SK-N-SH (cell line): ENCODE measurements around the gene EPHB2. TPM values are rescaled to one million over a fixed set of nuclear protein-coding genes. Genes with fewer than 3 reads are reported as not detected.

Source experiments
- CTCF ChIA-PET: fragments of 300-600, 350-600 bp; formaldehyde crosslinking; extraction: SDS; loops from one replicate; lab custom pipeline; 2021; lab: Yijun Ruan, JAX
- POLR2A ChIA-PET: fragments of 350-600 bp; sonication (Branson Sonifier 250); formaldehyde crosslinking; extraction: SDS; loops from one replicate; lab custom pipeline; 2020; ENCODE audit warnings: antibody characterized with exemption, inconsistent platforms; lab: Yijun Ruan, JAX
- DNase-seq: peaks from one replicate; pipeline ENCODE4 v3.0.0; 2012
- H2AFZ ChIP-seq: fragments of 200-600 bp; sonication (generic); 2 replicates; pipeline ENCODE4 v1.8.1; 2016; ENCODE audit warnings: antibody characterized with exemption, mild to moderate bottlenecking, low read depth
- H3F3A ChIP-seq: fragments of 200-600 bp; sonication (generic); replicated peaks from 2 replicates; pipeline ENCODE3; 2016; ENCODE audit warnings: antibody characterized with exemption, mild to moderate bottlenecking; ENCODE audit not compliant: insufficient read depth
- H3K27ac ChIP-seq, 2 experiments: fragments of 200-500 bp in 1 of 2; fragments of 200-600 bp in 1 of 2; sonication (Bioruptor generic) in 1 of 2; sonication (generic), shearing (Covaris generic) in 1 of 2; 2 replicates each; pipeline versions ENCODE4 v1.5.1 to v1.6.1; 2014 to 2016; ENCODE audit warnings: low read depth in 2 of 2, inconsistent platforms in 1 of 2, low read length in 1 of 2, mild to moderate bottlenecking in 1 of 2, mixed read lengths in 1 of 2
- H3K27me3 ChIP-seq: fragments of 200-600 bp; sonication (generic), shearing (Covaris generic); 2 replicates; pipeline ENCODE4 v1.6.1; 2016; ENCODE audit warnings: mixed run types; ENCODE audit not compliant: insufficient read depth
- H3K36me3 ChIP-seq, 2 experiments: fragments of 200-500 bp in 1 of 2; fragments of 200-600 bp in 1 of 2; sonication (Bioruptor generic) in 1 of 2; sonication (generic) in 1 of 2; replicated peaks in 1 of 2; 2 replicates each; pipeline versions ENCODE3 to v1.5.1; 2014 to 2016; ENCODE audit warnings: low read length in 1 of 2, mild to moderate bottlenecking in 1 of 2; ENCODE audit not compliant: insufficient read depth in 2 of 2, control insufficient read depth in 1 of 2
- H3K4me1 ChIP-seq, 2 experiments: fragments of 200-500 bp in 1 of 2; fragments of 200-600 bp in 1 of 2; sonication (Bioruptor generic) in 1 of 2; sonication (generic), shearing (Covaris generic) in 1 of 2; 2 replicates each; pipeline versions ENCODE4 v1.5.1 to v1.6.1; 2014 to 2016; ENCODE audit warnings: low read depth in 1 of 2, low read length in 1 of 2, mixed run types in 1 of 2; ENCODE audit not compliant: insufficient read depth in 2 of 2, control insufficient read depth in 1 of 2
- H3K4me2 ChIP-seq: fragments of 200-600 bp; sonication (generic), shearing (Covaris generic); 2 replicates; pipeline ENCODE4 v1.6.1; 2017; ENCODE audit warnings: mixed run types
- H3K4me3 ChIP-seq, 2 experiments: fragments of 200-500 bp in 1 of 2; fragments of 200-600 bp in 1 of 2; sonication (Bioruptor generic) in 1 of 2; sonication (generic), shearing (Covaris generic) in 1 of 2; 2 replicates each; pipeline versions ENCODE4 v1.5.1 to v1.8.1; 2014 to 2016; ENCODE audit warnings: low read depth in 2 of 2, inconsistent platforms in 1 of 2, low read length in 1 of 2, mild to moderate bottlenecking in 1 of 2, mixed read lengths in 1 of 2, moderate library complexity in 1 of 2
- H3K79me2 ChIP-seq: fragments of 200-600 bp; sonication (generic); 2 replicates; pipeline ENCODE4 v1.8.1; 2017; ENCODE audit warnings: mild to moderate bottlenecking; ENCODE audit not compliant: insufficient read depth
- H3K9ac ChIP-seq: fragments of 200-600 bp; sonication (generic); 2 replicates; pipeline ENCODE4 v1.6.1; 2017; ENCODE audit warnings: mixed run types
- H3K9me2 ChIP-seq: fragments of 200-600 bp; sonication (generic); 2 replicates; pipeline ENCODE4 v1.6.1; 2017; ENCODE audit warnings: mixed run types
- H3K9me3 ChIP-seq: fragments of 200-600 bp; sonication (generic); 2 replicates; pipeline ENCODE4 v1.6.1; 2017; ENCODE audit warnings: mixed run types, mild to moderate bottlenecking, moderate library complexity
- H4K20me1 ChIP-seq: fragments of 200-600 bp; sonication (generic); 2 replicates; pipeline ENCODE4 v1.6.1; 2017; ENCODE audit warnings: mild to moderate bottlenecking, mixed run types; ENCODE audit not compliant: insufficient read depth
- EP300 ChIP-seq, 2 experiments: IDR thresholded peaks; 2 replicates each; pipeline versions ENCODE4 v1.4.0 to v1.6.1; 2012; ENCODE audit warnings: borderline replicate concordance in 1 of 2, low read depth in 1 of 2, low read length in 1 of 2
- GATA2 ChIP-seq: sonication (generic); formaldehyde crosslinking; IDR thresholded peaks from 2 replicates; pipeline ENCODE4 v1.5.0; 2020; ENCODE audit warnings: mild to moderate bottlenecking, missing genetic modification reagents
- JUND ChIP-seq: IDR thresholded peaks from 2 replicates; pipeline ENCODE4 v1.4.0; 2012
- MEF2A ChIP-seq: IDR thresholded peaks from 2 replicates; pipeline ENCODE4 v1.4.0; 2012; ENCODE audit warnings: low read depth, borderline replicate concordance
- MXI1 ChIP-seq: IDR thresholded peaks from 2 replicates; pipeline ENCODE4 v1.6.1; 2012; ENCODE audit warnings: mild to moderate bottlenecking, low read depth, low read length, improper control_type of control experiment
- NRF1 ChIP-seq: IDR thresholded peaks from 2 replicates; pipeline ENCODE4 v1.6.1; 2012; ENCODE audit warnings: low read depth, mild to moderate bottlenecking, low read length
- POLR2AphosphoS5 ChIP-seq: IDR thresholded peaks from 2 replicates; pipeline ENCODE4 v1.6.1; 2012; ENCODE audit warnings: low read depth, low read length
- RXRA ChIP-seq: IDR thresholded peaks from 2 replicates; pipeline ENCODE4 v1.4.0; 2012; ENCODE audit warnings: low read depth, mild to moderate bottlenecking, borderline replicate concordance
- SIN3A ChIP-seq: IDR thresholded peaks from 2 replicates; pipeline ENCODE4 v1.6.1; 2012; ENCODE audit warnings: low read depth, mild to moderate bottlenecking, low read length, moderate library complexity, borderline replicate concordance
- TAF1 ChIP-seq: IDR thresholded peaks from 2 replicates; pipeline ENCODE4 v1.6.1; 2012; ENCODE audit warnings: low read depth, mild to moderate bottlenecking, low read length, moderate library complexity, borderline replicate concordance
- WGBS: methylation state at CpG from one replicate; pipeline ENCODE4 v1.1.6; 2017; ENCODE audit warnings: low lambda C conversion rate; 5-methylcytosine and 5-hydroxymethylcytosine counted together
- polyA plus RNA-seq, 3 experiments: library from polyadenylated mRNA; depleted of rRNA; stranded (reverse); fragments of >200 nt; gene quantifications; 2 replicates each; pipeline ENCODE4 v1.2.3, GENCODE V29; 2012
- TF ChIP-seq, protein P1 (sequence below): IDR thresholded peaks from 2 replicates; pipeline ENCODE4 v1.4.0; 2012; ENCODE audit warnings: low read depth, borderline replicate concordance
- TF ChIP-seq, protein P2 (sequence below): IDR thresholded peaks from 2 replicates; pipeline ENCODE4 v1.4.0; 2012; ENCODE audit warnings: low read depth, borderline replicate concordance
- TF ChIP-seq, protein P3 (sequence below): IDR thresholded peaks from 2 replicates; pipeline ENCODE4; 2012

Gene EPHB2
- polyA plus RNA-seq, 1 of the 3 experiments (the other 2 are of a cell fraction), result 25.2 TPM

DNA sequence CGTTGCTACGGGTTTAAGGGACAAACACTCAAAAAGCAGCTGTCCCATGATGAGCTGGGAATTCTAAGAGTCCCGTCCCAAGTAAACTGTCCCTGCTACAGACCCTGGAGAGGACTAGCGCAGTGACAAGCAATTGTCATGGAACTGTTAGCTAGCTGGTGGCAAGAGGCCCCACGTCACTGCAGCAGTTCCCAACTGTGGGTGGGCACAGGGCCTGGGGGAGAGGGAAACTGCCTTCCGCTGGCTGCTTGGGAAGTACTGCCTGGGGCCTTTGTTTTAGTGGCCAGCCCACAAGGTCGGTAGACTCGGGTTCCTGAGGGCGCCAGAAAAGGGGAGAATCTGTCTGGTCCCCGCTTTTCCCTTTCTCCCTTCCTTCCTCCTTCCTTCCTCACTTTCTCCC, 164.6 kb downstream of the EPHB2 start (continued):
- TF ChIP-seq GATA2 (CRISPR knock-in tag) (no peak), SIN3A (no peak), EP300 (IDR thresholded peaks at IDR 0.05; ENCODE audit: borderline replicate concordance in 1 of 2, low read depth in 1 of 2, low read length in 1 of 2) (no peak)
- TF ChIP-seq, protein P1, sequence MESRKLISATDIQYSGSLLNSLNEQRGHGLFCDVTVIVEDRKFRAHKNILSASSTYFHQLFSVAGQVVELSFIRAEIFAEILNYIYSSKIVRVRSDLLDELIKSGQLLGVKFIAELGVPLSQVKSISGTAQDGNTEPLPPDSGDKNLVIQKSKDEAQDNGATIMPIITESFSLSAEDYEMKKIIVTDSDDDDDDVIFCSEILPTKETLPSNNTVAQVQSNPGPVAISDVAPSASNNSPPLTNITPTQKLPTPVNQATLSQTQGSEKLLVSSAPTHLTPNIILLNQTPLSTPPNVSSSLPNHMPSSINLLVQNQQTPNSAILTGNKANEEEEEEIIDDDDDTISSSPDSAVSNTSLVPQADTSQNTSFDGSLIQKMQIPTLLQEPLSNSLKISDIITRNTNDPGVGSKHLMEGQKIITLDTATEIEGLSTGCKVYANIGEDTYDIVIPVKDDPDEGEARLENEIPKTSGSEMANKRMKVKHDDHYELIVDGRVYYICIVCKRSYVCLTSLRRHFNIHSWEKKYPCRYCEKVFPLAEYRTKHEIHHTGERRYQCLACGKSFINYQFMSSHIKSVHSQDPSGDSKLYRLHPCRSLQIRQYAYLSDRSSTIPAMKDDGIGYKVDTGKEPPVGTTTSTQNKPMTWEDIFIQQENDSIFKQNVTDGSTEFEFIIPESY, result no peak

DNA sequence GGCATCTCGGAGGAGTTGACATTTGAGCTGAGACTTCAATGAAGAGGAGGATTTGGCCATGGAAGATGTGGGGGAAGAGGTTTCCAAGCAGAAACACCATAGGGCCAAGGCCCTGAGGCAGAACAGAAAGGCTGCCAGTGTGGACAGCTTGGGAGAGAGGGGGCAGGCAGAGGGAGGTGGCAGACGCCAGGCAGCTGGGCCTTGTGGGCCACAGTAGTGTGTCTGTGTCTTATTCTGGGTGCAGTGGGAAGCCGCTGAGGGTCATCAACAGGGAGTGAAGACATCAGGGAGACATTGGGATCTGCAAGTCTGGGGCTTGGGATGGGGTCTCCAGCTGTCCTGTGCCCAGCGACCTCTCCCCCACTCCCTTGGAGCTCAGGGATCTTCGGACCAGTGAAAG, 165.2 kb downstream of the EPHB2 start:
- Histone ChIP-seq H3K4me3 (no peak overlapping the region), H3K79me2 (no peaks in the 10 kb centered on the region), H3K27me3 (no peaks in the 10 kb centered on the region), H2AFZ (no peak overlapping the region), H3F3A (no peaks in the 10 kb centered on the region), H3K27ac (no peak overlapping the region), H3K36me3 (peaks cover 6 to 11% of the 10 kb centered on the region in 2 experiments), H3K4me2 (no peak overlapping the region), H3K9me3 (no peaks in the 10 kb centered on the region), H4K20me1 (no peaks in the 10 kb centered on the region), H3K9ac (no peak overlapping the region), H3K4me1 (peaks cover 5 to 11% of the 10 kb centered on the region in 2 experiments), H3K9me2 (no peaks in the 10 kb centered on the region)
- CTCF ChIA-PET, result interaction anchor here (1.1 to 3.6 kb wide), 4 partner anchors 14 to 202 kb away, joined by 3 to 23 read pairs (median 4); no protein-coding TSS in a partner anchor
- DNase-seq, result no peak
- POLR2A ChIA-PET, result no interaction called here
- WGBS, result 92% methylated on average over 3 of the region's 5 CpGs
- TF ChIP-seq MXI1, result no peak
- TF ChIP-seq, protein P1, result no peak
- no peak for TF ChIP-seq JUND
- no peak for TF ChIP-seq NRF1
- TF ChIP-seq, protein P2, sequence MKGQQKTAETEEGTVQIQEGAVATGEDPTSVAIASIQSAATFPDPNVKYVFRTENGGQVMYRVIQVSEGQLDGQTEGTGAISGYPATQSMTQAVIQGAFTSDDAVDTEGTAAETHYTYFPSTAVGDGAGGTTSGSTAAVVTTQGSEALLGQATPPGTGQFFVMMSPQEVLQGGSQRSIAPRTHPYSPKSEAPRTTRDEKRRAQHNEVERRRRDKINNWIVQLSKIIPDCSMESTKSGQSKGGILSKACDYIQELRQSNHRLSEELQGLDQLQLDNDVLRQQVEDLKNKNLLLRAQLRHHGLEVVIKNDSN, result no peak
- no peak for TF ChIP-seq POLR2AphosphoS5
- TF ChIP-seq, protein P3, sequence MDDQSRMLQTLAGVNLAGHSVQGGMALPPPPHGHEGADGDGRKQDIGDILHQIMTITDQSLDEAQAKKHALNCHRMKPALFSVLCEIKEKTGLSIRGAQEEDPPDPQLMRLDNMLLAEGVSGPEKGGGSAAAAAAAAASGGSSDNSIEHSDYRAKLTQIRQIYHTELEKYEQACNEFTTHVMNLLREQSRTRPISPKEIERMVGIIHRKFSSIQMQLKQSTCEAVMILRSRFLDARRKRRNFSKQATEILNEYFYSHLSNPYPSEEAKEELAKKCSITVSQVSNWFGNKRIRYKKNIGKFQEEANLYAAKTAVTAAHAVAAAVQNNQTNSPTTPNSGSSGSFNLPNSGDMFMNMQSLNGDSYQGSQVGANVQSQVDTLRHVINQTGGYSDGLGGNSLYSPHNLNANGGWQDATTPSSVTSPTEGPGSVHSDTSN, result no peak
- TF ChIP-seq RXRA, result no peak
- no peak for TF ChIP-seq MEF2A
- no peak for TF ChIP-seq TAF1
